ENCODE data around the gene NXN.

GRCh38 chr17:901191-901950 is 78.2 kb downstream of the NXN start:
- TF ChIP-seq EZH2 (IDR thresholded peaks at IDR 0.05; ENCODE audit: insufficient read depth, poor library complexity, severe bottlenecking) (no peak), EZH2phosphoT487 (IDR thresholded peaks at IDR 0.05; ENCODE audit: insufficient read depth, low read depth) (no peak)

Measured in GM23248 (cell line).